Stomach (tissue), 9 donors: ENCODE results near the gene LTBP3. TPM values are rescaled to one million over a fixed set of nuclear protein-coding genes. Genes with fewer than 3 reads are reported as not detected.

Source experiments
- DNase-seq, 2 donors: peaks; one replicate each; pipeline versions ENCODE4 v3.0.0 to v3.0.0-alpha.2; 2013 to 2019
- H3K27ac ChIP-seq, 5 donors: fragments of 200-600 bp in 4 of 5; sonication (generic) in 4 of 5; one replicate each; pipeline ENCODE4 v1.5.1; 2013 to 2019; ENCODE audit warnings: mild to moderate bottlenecking in 1 of 5, moderate library complexity in 1 of 5
- H3K27me3 ChIP-seq, 3 donors: fragments of 200-600 bp; sonication (generic); one replicate each; pipeline ENCODE4 v1.5.1; 2017 to 2019; ENCODE audit warnings: mixed run types in 1 of 3
- H3K36me3 ChIP-seq, 4 donors: fragments of 200-600 bp; sonication (generic); 1 replicate in 3 of 4; 2 replicates in 1 of 4; pipeline ENCODE4 v1.5.1; 2016 to 2019
- H3K4me1 ChIP-seq, 4 donors: fragments of 200-600 bp; sonication (generic); one replicate each; pipeline ENCODE4 v1.5.1; 2016 to 2019
- H3K4me3 ChIP-seq, 4 donors: fragments of 200-600 bp; sonication (generic) in 3 of 4; one replicate each; pipeline ENCODE4 v1.5.1; 2016 to 2019; ENCODE audit warnings: mild to moderate bottlenecking in 1 of 4
- H3K9me3 ChIP-seq, 4 donors: fragments of 200-600 bp; sonication (generic); one replicate each; pipeline ENCODE4 v1.5.1; 2016 to 2019
- CTCF ChIP-seq, 7 experiments: fragments of 450-650 bp in 4 of 7; fragments of 200-600 bp in 3 of 7; sonication (generic) in 3 of 7; IDR thresholded peaks; one replicate each; pipeline ENCODE4 v1.5.1; 2016 to 2019; ENCODE audit warnings: antibody characterized with exemption in 7 of 7, control low read depth in 2 of 7, mild to moderate bottlenecking in 1 of 7
- EP300 ChIP-seq: sonication (generic); formaldehyde crosslinking; IDR thresholded peaks from one replicate; pipeline ENCODE4 v1.6.1; 2017; ENCODE audit warnings: antibody characterized with exemption
- POLR2A ChIP-seq, 4 donors: fragments of 450-650 bp; IDR thresholded peaks; one replicate each; pipeline ENCODE4 v1.6.1; 2016; ENCODE audit warnings: antibody characterized with exemption in 4 of 4, control low read depth in 2 of 4, mild to moderate bottlenecking in 1 of 4, moderate library complexity in 1 of 4
- POLR2AphosphoS5 ChIP-seq, 3 donors: sonication (generic); formaldehyde crosslinking; IDR thresholded peaks; one replicate each; pipeline ENCODE4 v1.6.1; 2016; ENCODE audit warnings: antibody characterized with exemption in 3 of 3
- WGBS, 5 donors: extraction: QIAGEN DNeasy Blood & Tissue Kit in 3 of 5; methylation state at CpG; one replicate each; pipeline versions ENCODE4 v1.1.5 to v1.1.7; 2013 to 2018; 5-methylcytosine and 5-hydroxymethylcytosine counted together
- intact Hi-C: fragments of 100-400 bp; cut with DNase I; formaldehyde crosslinking; loops from one replicate; pipeline ENCODE4 v1.15.1; 2023; ENCODE audit warnings: low total_unique reads
- polyA plus RNA-seq, 3 donors: library from polyadenylated mRNA; stranded (reverse); fragments of 200-250 nt; gene quantifications; one replicate each; pipeline ENCODE4 v1.2.3, GENCODE V29; 2013
- total RNA-seq, 5 donors: library from RNA; depleted of rRNA; stranded (reverse); fragments of >200 nt; gene quantifications; one replicate each; pipeline versions ENCODE4 v1.1.0 to v1.2.3, GENCODE V29; 2014 to 2016
- donor health status: healthy with polysubstance abuse.
- donor health status: Bipolar disorder and iron deficiency.
- donor health status: healthy.

Gene LTBP3
- total and polyA plus RNA-seq, 8 donors: 26.9 to 452 (median 79.3) TPM

- no peak for DNase-seq
- Histone ChIP-seq H3K36me3 (peaks cover 46 to 60% (median 48%) of the 10 kb centered on the region in 4 donors), H3K4me3 (peak overlapping the region; percentile 77 to 95 (median 84)), H3K9me3 (no peaks in the 10 kb centered on the region), H3K27me3 (no peaks in the 10 kb centered on the region), H3K4me1 (peaks cover 26 to 39% (median 35%) of the 10 kb centered on the region in 4 donors), H3K27ac (peak overlapping the region; percentile 75 to 99 (median 99))
- TF ChIP-seq EP300: no peak
- TF ChIP-seq POLR2A (IDR thresholded peaks at IDR 0.05): no peak
- no peak for TF ChIP-seq POLR2AphosphoS5 (IDR thresholded peaks at IDR 0.05)
- TF ChIP-seq CTCF (IDR thresholded peaks at IDR 0.05): no peak
- intact Hi-C loops: loop anchor here (5.0 kb wide), 1 partner anchor 74 kb away; no protein-coding TSS in a partner anchor
- WGBS, 5 donors: 0 to 1% (median 0%) methylated on average over 2 of the region's 2 CpGs
These were observed 57.0 kb downstream of the LTBP3 start for GRCh38 chr11:65501186-65501471.

DNA sequence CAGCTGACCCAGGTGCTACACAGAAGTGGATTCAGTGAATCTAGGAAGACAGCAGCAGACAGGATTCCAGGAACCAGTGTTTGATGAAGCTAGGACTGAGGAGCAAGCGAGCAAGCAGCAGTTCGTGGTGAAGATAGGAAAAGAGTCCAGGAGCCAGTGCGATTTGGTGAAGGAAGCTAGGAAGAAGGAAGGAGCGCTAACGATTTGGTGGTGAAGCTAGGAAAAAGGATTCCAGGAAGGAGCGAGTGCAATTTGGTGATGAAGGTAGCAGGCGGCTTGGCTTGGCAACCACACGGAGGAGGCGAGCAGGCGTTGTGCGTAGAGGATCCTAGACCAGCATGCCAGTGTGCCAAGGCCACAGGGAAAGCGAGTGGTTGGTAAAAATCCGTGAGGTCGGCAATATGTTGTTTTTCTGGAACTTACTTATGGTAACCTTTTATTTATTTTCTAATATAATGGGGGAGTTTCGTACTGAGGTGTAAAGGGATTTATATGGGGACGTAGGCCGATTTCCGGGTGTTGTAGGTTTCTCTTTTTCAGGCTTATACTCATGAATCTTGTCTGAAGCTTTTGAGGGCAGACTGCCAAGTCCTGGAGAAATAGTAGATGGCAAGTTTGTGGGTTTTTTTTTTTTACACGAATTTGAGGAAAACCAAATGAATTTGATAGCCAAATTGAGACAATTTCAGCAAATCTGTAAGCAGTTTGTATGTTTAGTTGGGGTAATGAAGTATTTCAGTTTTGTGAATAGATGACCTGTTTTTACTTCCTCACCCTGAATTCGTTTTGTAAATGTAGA lies 57.6 kb downstream of the LTBP3 start:
- Histone ChIP-seq H3K36me3 (peaks cover 41 to 54% (median 42%) of the 10 kb centered on the region in 4 donors), H3K4me1 (peaks cover 26 to 39% (median 35%) of the 10 kb centered on the region in 4 donors), H3K4me3 (peak overlapping the region; percentile 77 to 95 (median 84)), H3K9me3 (no peaks in the 10 kb centered on the region), H3K27me3 (no peaks in the 10 kb centered on the region), H3K27ac (peak overlapping the region; percentile 92 to 99 (median 99))
- intact Hi-C loops: loop anchor here (5.0 kb wide), 1 partner anchor 73 kb away; no protein-coding TSS in a partner anchor
- peak in 1 of 2 donors; percentile 72 for DNase-seq
- WGBS, 5 donors: 0 to 1% (median 0%) methylated on average over 20 of the region's 20 CpGs
- TF ChIP-seq POLR2A (IDR thresholded peaks at IDR 0.05): peak in 2 of 4 donors; percentile 46 to 54
- TF ChIP-seq EP300: no peak
- peak; percentile 47 to 90 (median 90) for TF ChIP-seq POLR2AphosphoS5 (IDR thresholded peaks at IDR 0.05)
- TF ChIP-seq CTCF (IDR thresholded peaks at IDR 0.05): no peak

GRCh38 chr11:65499713-65500386 lies 58.3 kb downstream of the LTBP3 start:
- Histone ChIP-seq H3K9me3 (no peaks in the 10 kb centered on the region), H3K4me3 (peak overlapping the region; percentile 77 to 95 (median 84)), H3K36me3 (peaks cover 33 to 47% (median 35%) of the 10 kb centered on the region in 4 donors), H3K4me1 (peaks cover 25 to 39% (median 35%) of the 10 kb centered on the region in 4 donors), H3K27ac (peak overlapping the region; percentile 92 to 99 (median 99)), H3K27me3 (no peaks in the 10 kb centered on the region)
- 0 to 1% (median 0%) methylated on average over 3 of the region's 3 CpGs for WGBS, 5 donors
- DNase-seq: no peak
- intact Hi-C loops: loop anchor here (5.0 kb wide), 1 partner anchor 73 kb away; no protein-coding TSS in a partner anchor
- TF ChIP-seq EP300 (no peak), POLR2AphosphoS5 (IDR thresholded peaks at IDR 0.05) (peak in 1 of 3 donors; percentile 16), CTCF (IDR thresholded peaks at IDR 0.05) (no peak), POLR2A (IDR thresholded peaks at IDR 0.05) (no peak)

- 0 to 1% (median 0%) methylated on average over 24 of the region's 24 CpGs for WGBS, 5 donors
- Histone ChIP-seq H3K4me3 (peak within 1 kb of the TSS; percentile 77 to 95 (median 84)), H3K27me3 (no peaks in the 10 kb centered on the region), H3K36me3 (peaks cover 26 to 40% (median 28%) of the 10 kb centered on the region in 4 donors), H3K4me1 (peaks cover 30 to 38% (median 35%) of the 10 kb centered on the region in 4 donors), H3K9me3 (no peaks in the 10 kb centered on the region), H3K27ac (peak within 1 kb of the TSS; percentile 91 to 99 (median 99))
- TF ChIP-seq POLR2AphosphoS5 (IDR thresholded peaks at IDR 0.05) (peak; percentile 100), POLR2A (IDR thresholded peaks at IDR 0.05) (peak in 2 of 4 donors; percentile 100), CTCF (IDR thresholded peaks at IDR 0.05) (no peak), EP300 (peak; percentile 84)
- intact Hi-C loops: no loop called here
- DNase-seq: peak; percentile 96 to 98
These were observed 59.0 kb downstream of the LTBP3 start, which contains the start of gene MALAT1 for GRCh38 chr11:65498977-65499712. MALAT1 (plus strand) TSS chr11:65499045.
